IMR-90 (cell line): ENCODE measurements around the gene ARNT2. TPM values are rescaled to one million over a fixed set of nuclear protein-coding genes. Genes with fewer than 3 reads are reported as not detected.

ENCODE experiments used
- ATAC-seq: fragments of 200-7000 bp; cut with Tn5 transposase; 2 replicates; pipeline ENCODE4 v1.9.1; 2020; ENCODE audit warnings: low read depth, mild to moderate bottlenecking, moderate library complexity
- BruUV-seq: library from RNA; stranded (reverse); fragments of 400-500 nt; replicated peaks from 2 replicates; lab custom pipeline; 2021; lab: Mats Ljungman, UMichigan
- CTCF ChIA-PET: fragments of 300-600 bp; formaldehyde crosslinking; extraction: SDS; loops from one replicate; lab custom pipeline; 2021; ENCODE audit warnings: antibody characterized with exemption; lab: Yijun Ruan, JAX
- POLR2A ChIA-PET: fragments of 300-600 bp; sonication (Branson Sonifier 250); formaldehyde crosslinking; loops from one replicate; lab custom pipeline; 2022; ENCODE audit warnings: antibody characterized with exemption; ENCODE audit not compliant: unreplicated experiment; lab: Charles Lee
- DNase-seq: peaks from one replicate; pipeline ENCODE4 v3.0.0; 2013
- H2AFZ ChIP-seq: replicated peaks from 2 replicates; pipeline ENCODE3; 2013; ENCODE audit warnings: low read length, mild to moderate bottlenecking; ENCODE audit not compliant: poor library complexity
- H2AK5ac ChIP-seq: 2 replicates; pipeline ENCODE4 v1.6.1; 2013; ENCODE audit warnings: low read depth, low read length, inconsistent platforms
- H2AK9ac ChIP-seq: replicated peaks from 2 replicates; pipeline ENCODE3; 2013; ENCODE audit warnings: mild to moderate bottlenecking, low read depth, low read length, moderate library complexity; ENCODE audit not compliant: poor library complexity
- H2BK120ac ChIP-seq: 2 replicates; pipeline ENCODE4 v1.6.1; 2013; ENCODE audit warnings: low read depth, low read length, inconsistent platforms
- H2BK15ac ChIP-seq: 3 replicates; pipeline ENCODE4 v1.6.1; 2013; ENCODE audit warnings: low read depth, low read length, inconsistent platforms
- H2BK20ac ChIP-seq: 2 replicates; pipeline ENCODE4 v1.6.1; 2013; ENCODE audit warnings: low read depth, mild to moderate bottlenecking, inconsistent platforms, low read length, moderate library complexity
- H2BK5ac ChIP-seq: 2 replicates; pipeline ENCODE4 v1.6.1; 2013; ENCODE audit warnings: mild to moderate bottlenecking, low read depth, low read length, inconsistent platforms; ENCODE audit not compliant: poor library complexity, severe bottlenecking
- H3K14ac ChIP-seq: replicated peaks from 2 replicates; pipeline ENCODE4 v1.6.1; 2013; ENCODE audit warnings: low read depth, low read length, inconsistent platforms
- H3K18ac ChIP-seq: 2 replicates; pipeline ENCODE4 v1.6.1; 2013; ENCODE audit warnings: low read depth, low read length, control low read depth
- H3K23ac ChIP-seq: 2 replicates; pipeline ENCODE4 v1.6.1; 2013; ENCODE audit warnings: low read depth, low read length, inconsistent platforms
- H3K27ac ChIP-seq: 2 replicates; pipeline ENCODE4 v1.5.1; 2013; ENCODE audit warnings: mild to moderate bottlenecking, control low read depth, low read length; ENCODE audit not compliant: insufficient read depth
- H3K27me3 ChIP-seq: 2 replicates; pipeline ENCODE4 v1.6.1; 2013; ENCODE audit warnings: low read length; ENCODE audit not compliant: control insufficient read depth, insufficient read depth
- H3K36me3 ChIP-seq: 2 replicates; pipeline ENCODE4 v1.6.1; 2013; ENCODE audit warnings: low read length, mixed read lengths; ENCODE audit not compliant: control insufficient read depth, insufficient read depth
- H3K4ac ChIP-seq: 2 replicates; pipeline ENCODE4 v1.6.1; 2013; ENCODE audit warnings: low read depth, low read length, inconsistent platforms
- H3K4me1 ChIP-seq: 2 replicates; pipeline ENCODE4 v1.6.1; 2013; ENCODE audit warnings: low read length, mixed read lengths; ENCODE audit not compliant: control insufficient read depth, insufficient read depth
- H3K4me2 ChIP-seq: 2 replicates; pipeline ENCODE4 v1.6.1; 2013; ENCODE audit warnings: low read depth, mild to moderate bottlenecking, control low read depth, low read length, moderate library complexity
- H3K4me3 ChIP-seq: 2 replicates; pipeline ENCODE4 v1.5.1; 2013; ENCODE audit warnings: low read depth, mild to moderate bottlenecking, control low read depth, low read length, moderate library complexity; ENCODE audit not compliant: insufficient read depth
- H3K56ac ChIP-seq: 2 replicates; pipeline ENCODE4 v1.6.1; 2013; ENCODE audit warnings: low read length, inconsistent platforms; ENCODE audit not compliant: insufficient read depth; ENCODE audit errors: extremely low read depth
- H3K79me1 ChIP-seq, 2 experiments: 2 replicates each; pipeline ENCODE4 v1.6.1; 2013; ENCODE audit warnings: low read length in 2 of 2, inconsistent platforms in 1 of 2, low read depth in 1 of 2
- H3K9ac ChIP-seq: 2 replicates; pipeline ENCODE4 v1.6.1; 2013; ENCODE audit warnings: low read depth, low read length, control low read depth
- H3K9me1 ChIP-seq: 2 replicates; pipeline ENCODE4 v1.6.1; 2013; ENCODE audit warnings: low read length, inconsistent platforms; ENCODE audit not compliant: insufficient read depth
- H3K9me3 ChIP-seq: 2 replicates; pipeline ENCODE4 v1.6.1; 2013; ENCODE audit warnings: low read length; ENCODE audit not compliant: control insufficient read depth, insufficient read depth
- H4K20me1 ChIP-seq: 2 replicates; pipeline ENCODE4 v1.6.1; 2013; ENCODE audit warnings: low read length, inconsistent platforms; ENCODE audit not compliant: insufficient read depth
- H4K5ac ChIP-seq: 2 replicates; pipeline ENCODE4 v1.6.1; 2013; ENCODE audit warnings: mild to moderate bottlenecking, low read depth, low read length, control low read depth
- H4K8ac ChIP-seq, 2 experiments: 2 replicates each; pipeline ENCODE4 v1.6.1; 2013; ENCODE audit warnings: low read depth in 2 of 2, low read length in 2 of 2, control low read depth in 1 of 2, inconsistent platforms in 1 of 2
- H4K91ac ChIP-seq: 2 replicates; pipeline ENCODE4 v1.6.1; 2013; ENCODE audit warnings: low read depth, low read length, inconsistent platforms; ENCODE audit not compliant: insufficient read depth
- BHLHE40 ChIP-seq: fragments of 150-350 bp; IDR thresholded peaks from 2 replicates; pipeline ENCODE4 v1.6.1; 2016; ENCODE audit warnings: mild to moderate bottlenecking, low read depth, low read length
- CEBPB ChIP-seq: IDR thresholded peaks from 2 replicates; pipeline ENCODE4 v1.6.1; 2012; ENCODE audit warnings: low read depth, low read length, improper control_type of control experiment
- CHD1 ChIP-seq: IDR thresholded peaks from 2 replicates; pipeline ENCODE4 v1.6.1; 2012; ENCODE audit warnings: low read depth, low read length, improper control_type of control experiment
- FOS ChIP-seq: fragments of 150-350 bp; IDR thresholded peaks from 2 replicates; pipeline ENCODE4 v1.6.1; 2016; ENCODE audit warnings: low read depth, low read length
- MAFK ChIP-seq: IDR thresholded peaks from 2 replicates; pipeline ENCODE4 v1.6.1; 2012; ENCODE audit warnings: low read depth, low read length, improper control_type of control experiment
- MAZ ChIP-seq: IDR thresholded peaks from 2 replicates; pipeline ENCODE4 v1.6.1; 2012; ENCODE audit warnings: low read depth, mild to moderate bottlenecking, low read length, improper control_type of control experiment, moderate library complexity, borderline replicate concordance
- MXI1 ChIP-seq: IDR thresholded peaks from 2 replicates; pipeline ENCODE4 v1.6.1; 2012; ENCODE audit warnings: low read depth, mild to moderate bottlenecking, low read length, moderate library complexity, borderline replicate concordance
- NFE2L2 ChIP-seq: fragments of 150-350 bp; IDR thresholded peaks from 2 replicates; pipeline ENCODE4 v1.6.1; 2016; ENCODE audit warnings: low read depth, mild to moderate bottlenecking, low read length
- POLR2A ChIP-seq: IDR thresholded peaks from 2 replicates; pipeline ENCODE4 v1.6.1; 2012; ENCODE audit warnings: mild to moderate bottlenecking, low read depth, low read length
- RAD21 ChIP-seq: IDR thresholded peaks from 2 replicates; pipeline ENCODE4 v1.6.1; 2012; ENCODE audit warnings: low read length, improper control_type of control experiment
- RCOR1 ChIP-seq: IDR thresholded peaks from 2 replicates; pipeline ENCODE4 v1.6.1; 2012; ENCODE audit warnings: mild to moderate bottlenecking, low read length, improper control_type of control experiment; ENCODE audit not compliant: insufficient replicate concordance
- RFX5 ChIP-seq: IDR thresholded peaks from 2 replicates; pipeline ENCODE4 v1.8.0; 2012; ENCODE audit warnings: low read depth, mild to moderate bottlenecking, low read length, moderate library complexity
- SMC3 ChIP-seq: fragments of 150-350 bp; IDR thresholded peaks from 2 replicates; pipeline ENCODE4 v1.6.1; 2016; ENCODE audit warnings: low read depth, mild to moderate bottlenecking, antibody characterized with exemption, low read length, moderate library complexity
- WGBS, 2 experiments: methylation state at CpG; one replicate each; pipeline versions ENCODE4 v1.1.5 to v1.1.7; 2013; ENCODE audit warnings: missing lambda C conversion rate in 2 of 2; ENCODE audit not compliant: insufficient read length in 1 of 2; ENCODE audit errors: extremely low coverage in 2 of 2; 5-methylcytosine and 5-hydroxymethylcytosine counted together
- dilution Hi-C: fragments of 300-500 bp; cut with HindIII; formaldehyde crosslinking; loops from one replicate; pipeline ENCODE4 v1.14.3; 2018; ENCODE audit warnings: low sequenced_read_pairs; ENCODE audit not compliant: unreplicated experiment
- in situ Hi-C: fragments of 300-500 bp; cut with MboI; formaldehyde crosslinking; loops from 3 replicates; pipeline ENCODE4 v1.14.3; 2019; ENCODE audit warnings: low sequenced_read_pairs, inconsistent platforms, mixed read lengths
- intact Hi-C: fragments of 100-400 bp; cut with micrococcal nuclease; formaldehyde crosslinking; loops from 2 replicates; pipeline ENCODE4 v1.10.0; 2022
- polyA plus RNA-seq, 3 experiments: library from polyadenylated mRNA; depleted of rRNA; stranded (reverse); fragments of >200 nt; gene quantifications; 2 replicates each; pipeline ENCODE4 v1.2.3, GENCODE V29; 2012; ENCODE audit warnings: low replicate concordance in 1 of 3
- total RNA-seq: library from RNA; depleted of rRNA; stranded (reverse); fragments of >200 nt; gene quantifications from 2 replicates; pipeline ENCODE4 v1.2.3, GENCODE V29; 2012
- TF ChIP-seq, protein P1 (sequence below): fragments of 150-350 bp; IDR thresholded peaks from 2 replicates; pipeline ENCODE4 v1.6.1; 2017; ENCODE audit warnings: mild to moderate bottlenecking, antibody characterized with exemption, low read length, low read depth
- TF ChIP-seq, protein P2 (sequence below): fragments of 150-350 bp; IDR thresholded peaks from 2 replicates; pipeline ENCODE4 v1.6.1; 2016; ENCODE audit warnings: low read depth, mild to moderate bottlenecking, low read length, moderate library complexity, borderline replicate concordance
- TF ChIP-seq, protein P3 (sequence below): conservative IDR thresholded peaks from 2 replicates; pipeline ENCODE4 v1.5.1; 2012; ENCODE audit warnings: mild to moderate bottlenecking, low read depth, low read length, improper control_type of control experiment

ARNT2 gene
- total and polyA plus RNA-seq, 2 of the 4 experiments (the other 2 are of a cell fraction) = 18.2 to 19.0 TPM

DNA sequence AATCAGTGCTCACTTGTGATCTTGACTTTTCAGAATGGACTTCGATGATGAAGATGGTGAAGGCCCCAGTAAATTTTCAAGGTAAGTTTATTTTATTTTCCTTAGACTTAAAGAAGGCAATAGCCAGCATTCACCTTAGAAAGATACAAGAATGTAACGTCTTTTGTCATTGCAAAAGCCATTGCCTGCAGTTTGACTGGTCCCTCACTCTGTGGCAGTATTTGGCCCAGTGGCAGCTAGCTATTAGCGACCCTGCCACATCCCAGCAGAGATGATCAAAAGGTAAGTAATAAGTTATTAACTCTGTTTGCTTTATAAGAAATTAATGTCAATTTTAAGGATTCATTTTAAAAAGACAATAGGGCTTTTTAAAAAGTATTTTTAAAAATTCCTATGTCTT, 53.7 kb downstream of the ARNT2 start:
- intact Hi-C loops = loop anchor here (2.0 to 5.0 kb wide), 4 partner anchors 49 to 239 kb away; no protein-coding TSS in a partner anchor
- Histone ChIP-seq H2BK20ac (peak overlapping the region; percentile 99), H3K23ac (peak overlapping the region; percentile 28; the same call in 1 of the 2 replicates), H3K36me3 (peaks cover 2% of the 10 kb centered on the region; the same call in 1 of the 2 replicates), H3K9me3 (no peaks in the 10 kb centered on the region), H3K9ac (no peak overlapping the region), H4K5ac (peak overlapping the region; percentile 99), H2AK5ac (peak overlapping the region; percentile 74), H3K9me1 (peaks cover 17% of the 10 kb centered on the region), H3K18ac (peak overlapping the region; percentile 100), H3K14ac (no peak overlapping the region; the same call in 1 of the 2 replicates), H2AK9ac (no peak overlapping the region), H3K27ac (no peak overlapping the region), H3K79me1 (peaks cover 5 to 15% of the 10 kb centered on the region in 2 experiments; a peak in 2 of 4 replicates), H4K8ac (peak overlapping the region; percentile 95 to 97; a peak in 3 of 4 replicates), H3K4me3 (no peak overlapping the region), H2AFZ (no peak overlapping the region), H3K4me1 (peaks cover 27% of the 10 kb centered on the region), H4K91ac (peak overlapping the region; percentile 99), H3K27me3 (no peaks in the 10 kb centered on the region), H3K4ac (peak overlapping the region; percentile 99; the same call in 1 of the 2 replicates), H4K20me1 (no peaks in the 10 kb centered on the region), H2BK15ac (peak overlapping the region; percentile 72; the same call in 1 of the 3 replicates), H3K56ac (no peak overlapping the region), H2BK120ac (peak overlapping the region; percentile 99), H2BK5ac (peak overlapping the region; percentile 93), H3K4me2 (no peak overlapping the region)
- no peak for DNase-seq
- ATAC-seq = no peak
- ChIA-PET POLR2A (no interaction called here), CTCF (interaction anchor here (3.1 kb wide), 1 partner anchor 109 kb away, joined by 25 read pairs; no protein-coding TSS in a partner anchor)
- no TSS peak for BruUV-seq
- dilution Hi-C loops = no loop called here
- 100% methylated on average over 1 of the region's 3 CpGs; no CpG with 5 or more reads in 1 of the 2 experiments for WGBS, 2 experiments
- in situ Hi-C loops = loop anchor here (5.0 kb wide), 3 partner anchors 109 to 509 kb away; partner anchors contain the start of gene CEMIP
- no peak for TF ChIP-seq BHLHE40
- TF ChIP-seq RFX5 = no peak
- no peak for TF ChIP-seq RAD21
- TF ChIP-seq MXI1 = no peak
- no peak for TF ChIP-seq CHD1
- TF ChIP-seq, protein P1, sequence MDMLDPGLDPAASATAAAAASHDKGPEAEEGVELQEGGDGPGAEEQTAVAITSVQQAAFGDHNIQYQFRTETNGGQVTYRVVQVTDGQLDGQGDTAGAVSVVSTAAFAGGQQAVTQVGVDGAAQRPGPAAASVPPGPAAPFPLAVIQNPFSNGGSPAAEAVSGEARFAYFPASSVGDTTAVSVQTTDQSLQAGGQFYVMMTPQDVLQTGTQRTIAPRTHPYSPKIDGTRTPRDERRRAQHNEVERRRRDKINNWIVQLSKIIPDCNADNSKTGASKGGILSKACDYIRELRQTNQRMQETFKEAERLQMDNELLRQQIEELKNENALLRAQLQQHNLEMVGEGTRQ = no peak
- no peak for TF ChIP-seq MAZ
- no peak for TF ChIP-seq RCOR1
- TF ChIP-seq CEBPB = no peak
- TF ChIP-seq, protein P2, sequence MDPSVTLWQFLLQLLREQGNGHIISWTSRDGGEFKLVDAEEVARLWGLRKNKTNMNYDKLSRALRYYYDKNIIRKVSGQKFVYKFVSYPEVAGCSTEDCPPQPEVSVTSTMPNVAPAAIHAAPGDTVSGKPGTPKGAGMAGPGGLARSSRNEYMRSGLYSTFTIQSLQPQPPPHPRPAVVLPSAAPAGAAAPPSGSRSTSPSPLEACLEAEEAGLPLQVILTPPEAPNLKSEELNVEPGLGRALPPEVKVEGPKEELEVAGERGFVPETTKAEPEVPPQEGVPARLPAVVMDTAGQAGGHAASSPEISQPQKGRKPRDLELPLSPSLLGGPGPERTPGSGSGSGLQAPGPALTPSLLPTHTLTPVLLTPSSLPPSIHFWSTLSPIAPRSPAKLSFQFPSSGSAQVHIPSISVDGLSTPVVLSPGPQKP = no peak
- TF ChIP-seq, protein P3, sequence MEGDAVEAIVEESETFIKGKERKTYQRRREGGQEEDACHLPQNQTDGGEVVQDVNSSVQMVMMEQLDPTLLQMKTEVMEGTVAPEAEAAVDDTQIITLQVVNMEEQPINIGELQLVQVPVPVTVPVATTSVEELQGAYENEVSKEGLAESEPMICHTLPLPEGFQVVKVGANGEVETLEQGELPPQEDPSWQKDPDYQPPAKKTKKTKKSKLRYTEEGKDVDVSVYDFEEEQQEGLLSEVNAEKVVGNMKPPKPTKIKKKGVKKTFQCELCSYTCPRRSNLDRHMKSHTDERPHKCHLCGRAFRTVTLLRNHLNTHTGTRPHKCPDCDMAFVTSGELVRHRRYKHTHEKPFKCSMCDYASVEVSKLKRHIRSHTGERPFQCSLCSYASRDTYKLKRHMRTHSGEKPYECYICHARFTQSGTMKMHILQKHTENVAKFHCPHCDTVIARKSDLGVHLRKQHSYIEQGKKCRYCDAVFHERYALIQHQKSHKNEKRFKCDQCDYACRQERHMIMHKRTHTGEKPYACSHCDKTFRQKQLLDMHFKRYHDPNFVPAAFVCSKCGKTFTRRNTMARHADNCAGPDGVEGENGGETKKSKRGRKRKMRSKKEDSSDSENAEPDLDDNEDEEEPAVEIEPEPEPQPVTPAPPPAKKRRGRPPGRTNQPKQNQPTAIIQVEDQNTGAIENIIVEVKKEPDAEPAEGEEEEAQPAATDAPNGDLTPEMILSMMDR = no peak
- no peak for TF ChIP-seq MAFK
- TF ChIP-seq POLR2A = no peak
- no peak for TF ChIP-seq FOS
- TF ChIP-seq NFE2L2 = no peak
- no peak for TF ChIP-seq SMC3
